GM12801 (cell line): ENCODE results near the gene TANC1.

Experiments
- TF ChIP-seq, protein P1 (sequence below): IDR thresholded peaks from one replicate; pipeline ENCODE4 v1.5.1; 2011; ENCODE audit warnings: control low read depth; ENCODE audit not compliant: insufficient read length; ENCODE audit errors: extremely low read depth

The TANC1 gene

GRCh38 chr2:159148901-159149300 lies 180.5 kb downstream of the TANC1 start:
- TF ChIP-seq, protein P1, sequence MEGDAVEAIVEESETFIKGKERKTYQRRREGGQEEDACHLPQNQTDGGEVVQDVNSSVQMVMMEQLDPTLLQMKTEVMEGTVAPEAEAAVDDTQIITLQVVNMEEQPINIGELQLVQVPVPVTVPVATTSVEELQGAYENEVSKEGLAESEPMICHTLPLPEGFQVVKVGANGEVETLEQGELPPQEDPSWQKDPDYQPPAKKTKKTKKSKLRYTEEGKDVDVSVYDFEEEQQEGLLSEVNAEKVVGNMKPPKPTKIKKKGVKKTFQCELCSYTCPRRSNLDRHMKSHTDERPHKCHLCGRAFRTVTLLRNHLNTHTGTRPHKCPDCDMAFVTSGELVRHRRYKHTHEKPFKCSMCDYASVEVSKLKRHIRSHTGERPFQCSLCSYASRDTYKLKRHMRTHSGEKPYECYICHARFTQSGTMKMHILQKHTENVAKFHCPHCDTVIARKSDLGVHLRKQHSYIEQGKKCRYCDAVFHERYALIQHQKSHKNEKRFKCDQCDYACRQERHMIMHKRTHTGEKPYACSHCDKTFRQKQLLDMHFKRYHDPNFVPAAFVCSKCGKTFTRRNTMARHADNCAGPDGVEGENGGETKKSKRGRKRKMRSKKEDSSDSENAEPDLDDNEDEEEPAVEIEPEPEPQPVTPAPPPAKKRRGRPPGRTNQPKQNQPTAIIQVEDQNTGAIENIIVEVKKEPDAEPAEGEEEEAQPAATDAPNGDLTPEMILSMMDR = no peak

DNA sequence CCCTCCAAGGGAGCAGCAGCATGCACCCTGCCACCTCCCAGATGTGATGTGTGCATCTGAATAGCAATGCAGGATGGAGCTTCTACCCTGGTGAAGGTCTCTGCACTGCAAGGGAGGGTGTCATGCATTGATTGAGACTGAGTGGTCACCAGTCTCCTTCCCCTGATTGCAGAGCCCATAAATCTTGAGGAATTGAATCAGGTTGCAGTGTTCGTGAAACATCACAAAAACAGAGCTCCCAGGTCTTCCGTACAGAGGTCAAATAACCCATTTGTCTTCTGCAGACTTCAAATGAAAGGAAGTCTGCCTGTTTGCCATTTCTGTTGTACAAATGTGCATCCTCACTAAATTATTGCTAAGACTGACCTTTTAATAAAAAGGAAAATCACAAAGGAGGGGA lies 181.3 kb downstream of the TANC1 start:
- TF ChIP-seq, protein P1 = no peak

DNA sequence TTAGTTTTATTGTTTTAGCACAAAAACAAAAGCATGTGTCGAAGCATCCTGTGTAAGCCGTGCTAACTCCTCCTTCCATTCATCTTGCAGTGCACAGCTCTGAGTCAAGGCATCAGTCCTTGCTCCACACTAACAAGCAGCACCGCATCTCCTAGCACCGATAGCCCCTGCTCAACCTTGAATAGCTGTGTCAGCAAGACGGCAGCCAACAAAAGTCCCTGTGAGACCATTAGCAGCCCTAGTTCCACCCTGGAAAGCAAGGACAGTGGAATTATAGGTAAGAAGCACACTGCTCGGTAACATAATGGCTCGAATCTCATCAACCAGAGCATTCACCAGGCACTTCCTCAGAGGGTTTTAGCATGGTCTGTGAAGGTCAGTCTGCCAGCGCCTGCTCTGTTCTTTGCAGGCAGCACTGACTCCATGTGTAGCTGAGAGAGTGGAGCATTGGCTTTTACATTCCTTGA lies 181.9 kb downstream of the TANC1 start:
- TF ChIP-seq, protein P1 = no peak

GRCh38 chr2:159151198-159152127 lies 183.0 kb downstream of the TANC1 start:
- TF ChIP-seq, protein P1 = no peak

DNA sequence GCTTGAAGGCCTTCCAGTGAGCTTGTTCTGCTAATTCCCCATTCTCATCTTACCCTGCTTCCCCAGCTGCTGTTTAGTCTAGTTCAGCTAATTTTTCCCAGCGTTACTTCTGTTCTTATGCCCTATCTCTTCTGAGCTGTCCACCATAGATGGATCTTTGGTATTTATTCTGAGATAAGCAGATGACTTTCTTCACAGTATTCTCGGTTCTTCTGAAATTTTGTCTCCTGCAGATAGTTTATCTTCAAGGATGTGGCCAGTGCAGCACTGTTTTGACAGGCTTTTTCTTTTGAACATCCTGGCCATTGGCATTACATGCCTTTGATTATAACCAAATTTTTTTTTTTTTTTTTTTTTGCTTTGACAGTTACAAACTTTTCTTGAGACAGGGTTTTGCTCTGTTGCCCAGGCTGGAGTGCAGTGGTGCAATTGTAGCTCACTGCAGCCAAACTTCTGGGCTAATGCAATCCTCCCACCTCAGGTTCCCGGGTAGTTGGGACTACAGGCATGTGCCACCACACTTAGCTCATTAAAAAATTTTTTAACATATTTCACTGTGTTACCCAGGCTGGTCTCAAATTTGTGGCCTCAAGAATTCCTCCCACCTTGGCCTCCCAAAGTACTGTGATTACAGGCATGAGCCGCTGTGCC lies 183.8 kb downstream of the TANC1 start:
- TF ChIP-seq, protein P1 = no peak

GRCh38 chr2:159153063-159153462 lies 184.6 kb downstream of the TANC1 start:
- TF ChIP-seq, protein P1 = no peak

GRCh38 chr2:159153463-159153862 lies 185.0 kb downstream of the TANC1 start:
- TF ChIP-seq, protein P1 = no peak
